Upper lobe of left lung (tissue), 4 donors: ENCODE measurements around the gene SCN10A.

Experiments
- EP300 ChIP-seq, 4 donors: sonication (generic); formaldehyde crosslinking; IDR thresholded peaks; one replicate each; pipeline ENCODE4 v1.5.1; 2017; ENCODE audit warnings: antibody characterized with exemption in 4 of 4, control low read depth in 2 of 4
- POLR2A ChIP-seq, 4 donors: fragments of 450-650 bp; IDR thresholded peaks; one replicate each; pipeline ENCODE4 v1.5.1; 2016 to 2017; ENCODE audit warnings: antibody characterized with exemption in 4 of 4, mild to moderate bottlenecking in 2 of 4
- TF ChIP-seq, protein P1 (sequence below), 6 experiments: fragments of 450-650 bp in 4 of 6; fragments of 200-600 bp in 2 of 6; sonication (generic) in 2 of 6; IDR thresholded peaks; one replicate each; pipeline ENCODE4 v1.5.1; 2016 to 2019; ENCODE audit warnings: antibody characterized with exemption in 6 of 6

DNA sequence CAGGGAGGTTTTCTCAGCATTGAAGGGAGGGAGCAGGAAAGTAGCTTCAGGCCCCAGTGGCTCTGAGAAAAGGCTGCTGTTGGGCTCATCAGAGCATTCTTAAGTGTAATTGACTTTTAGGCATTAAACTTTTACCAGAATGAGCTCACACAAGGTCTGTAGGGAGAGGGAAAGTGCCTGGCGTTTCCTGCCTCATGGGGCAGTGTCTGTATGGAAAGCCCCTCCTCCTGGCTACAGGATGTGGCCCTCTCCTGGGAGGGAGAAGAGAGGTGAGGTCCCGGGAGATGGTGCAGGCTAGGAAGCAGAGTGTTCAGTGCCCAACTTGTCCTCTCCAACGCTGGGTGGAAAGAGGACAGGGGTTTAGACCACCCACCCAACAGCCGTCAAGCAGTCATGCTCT lies 21.3 kb upstream of the SCN10A start:
- TF ChIP-seq, protein P1, sequence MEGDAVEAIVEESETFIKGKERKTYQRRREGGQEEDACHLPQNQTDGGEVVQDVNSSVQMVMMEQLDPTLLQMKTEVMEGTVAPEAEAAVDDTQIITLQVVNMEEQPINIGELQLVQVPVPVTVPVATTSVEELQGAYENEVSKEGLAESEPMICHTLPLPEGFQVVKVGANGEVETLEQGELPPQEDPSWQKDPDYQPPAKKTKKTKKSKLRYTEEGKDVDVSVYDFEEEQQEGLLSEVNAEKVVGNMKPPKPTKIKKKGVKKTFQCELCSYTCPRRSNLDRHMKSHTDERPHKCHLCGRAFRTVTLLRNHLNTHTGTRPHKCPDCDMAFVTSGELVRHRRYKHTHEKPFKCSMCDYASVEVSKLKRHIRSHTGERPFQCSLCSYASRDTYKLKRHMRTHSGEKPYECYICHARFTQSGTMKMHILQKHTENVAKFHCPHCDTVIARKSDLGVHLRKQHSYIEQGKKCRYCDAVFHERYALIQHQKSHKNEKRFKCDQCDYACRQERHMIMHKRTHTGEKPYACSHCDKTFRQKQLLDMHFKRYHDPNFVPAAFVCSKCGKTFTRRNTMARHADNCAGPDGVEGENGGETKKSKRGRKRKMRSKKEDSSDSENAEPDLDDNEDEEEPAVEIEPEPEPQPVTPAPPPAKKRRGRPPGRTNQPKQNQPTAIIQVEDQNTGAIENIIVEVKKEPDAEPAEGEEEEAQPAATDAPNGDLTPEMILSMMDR (IDR thresholded peaks at IDR 0.05): no peak
- TF ChIP-seq POLR2A (IDR thresholded peaks at IDR 0.05) (no peak), EP300 (IDR thresholded peaks at IDR 0.05) (no peak)
